D721Med (cell line): ENCODE results near the gene SYNJ2.

Source experiments
- DNase-seq: peaks from one replicate; pipeline ENCODE4 v3.0.0; 2011; ENCODE audit warnings: low spot score; ENCODE audit not compliant: insufficient read length
- FAIRE-seq: peaks from 2 replicates; lab custom pipeline; 2011; peaks lifted over from hg19 to GRCh38; lab: Jason Lieb, UNC
- TF ChIP-seq, protein P1 (sequence below): IDR thresholded peaks from 2 replicates; pipeline ENCODE4 v1.5.1; 2012; ENCODE audit warnings: mild to moderate bottlenecking, control low read depth; ENCODE audit not compliant: insufficient read depth; ENCODE audit errors: missing control alignments

SYNJ2 gene

DNA sequence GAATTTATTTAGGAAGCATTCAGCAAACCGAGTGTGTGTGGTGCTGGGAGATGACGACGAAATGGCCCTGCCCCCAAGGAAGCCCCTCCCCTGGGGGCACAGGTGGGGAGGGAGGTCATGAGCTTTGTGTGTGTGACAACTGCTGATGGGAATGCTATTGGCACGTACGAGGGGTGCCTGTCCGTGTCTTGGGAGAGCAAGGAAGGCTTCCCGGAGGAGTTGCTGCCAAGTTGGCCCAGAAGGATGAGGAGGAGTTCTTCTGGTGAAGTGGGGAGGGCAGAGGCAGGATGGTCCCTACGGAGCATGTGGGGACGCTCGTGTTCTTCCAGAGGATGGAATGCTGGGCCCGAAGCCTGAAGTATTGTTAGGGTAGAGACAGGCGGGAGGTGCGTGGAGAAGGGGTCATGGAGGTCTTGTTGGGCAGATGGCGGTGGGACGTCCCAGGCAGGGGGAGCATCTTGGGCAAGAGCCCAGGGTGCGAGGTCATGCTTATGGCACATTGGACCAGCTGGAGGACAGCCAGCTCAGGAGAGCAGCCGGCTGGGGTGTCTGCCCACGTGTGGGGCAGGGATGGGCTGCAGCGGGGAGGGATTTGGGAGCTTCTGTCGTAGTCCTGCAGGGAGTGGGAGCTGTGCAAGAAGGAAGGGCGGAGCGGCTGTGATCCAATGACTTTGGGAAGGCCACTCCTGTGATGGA lies 46.1 kb downstream of the SYNJ2 start:
- FAIRE-seq: no peak
- DNase-seq: no peak
- TF ChIP-seq, protein P1, sequence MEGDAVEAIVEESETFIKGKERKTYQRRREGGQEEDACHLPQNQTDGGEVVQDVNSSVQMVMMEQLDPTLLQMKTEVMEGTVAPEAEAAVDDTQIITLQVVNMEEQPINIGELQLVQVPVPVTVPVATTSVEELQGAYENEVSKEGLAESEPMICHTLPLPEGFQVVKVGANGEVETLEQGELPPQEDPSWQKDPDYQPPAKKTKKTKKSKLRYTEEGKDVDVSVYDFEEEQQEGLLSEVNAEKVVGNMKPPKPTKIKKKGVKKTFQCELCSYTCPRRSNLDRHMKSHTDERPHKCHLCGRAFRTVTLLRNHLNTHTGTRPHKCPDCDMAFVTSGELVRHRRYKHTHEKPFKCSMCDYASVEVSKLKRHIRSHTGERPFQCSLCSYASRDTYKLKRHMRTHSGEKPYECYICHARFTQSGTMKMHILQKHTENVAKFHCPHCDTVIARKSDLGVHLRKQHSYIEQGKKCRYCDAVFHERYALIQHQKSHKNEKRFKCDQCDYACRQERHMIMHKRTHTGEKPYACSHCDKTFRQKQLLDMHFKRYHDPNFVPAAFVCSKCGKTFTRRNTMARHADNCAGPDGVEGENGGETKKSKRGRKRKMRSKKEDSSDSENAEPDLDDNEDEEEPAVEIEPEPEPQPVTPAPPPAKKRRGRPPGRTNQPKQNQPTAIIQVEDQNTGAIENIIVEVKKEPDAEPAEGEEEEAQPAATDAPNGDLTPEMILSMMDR: no peak

DNA sequence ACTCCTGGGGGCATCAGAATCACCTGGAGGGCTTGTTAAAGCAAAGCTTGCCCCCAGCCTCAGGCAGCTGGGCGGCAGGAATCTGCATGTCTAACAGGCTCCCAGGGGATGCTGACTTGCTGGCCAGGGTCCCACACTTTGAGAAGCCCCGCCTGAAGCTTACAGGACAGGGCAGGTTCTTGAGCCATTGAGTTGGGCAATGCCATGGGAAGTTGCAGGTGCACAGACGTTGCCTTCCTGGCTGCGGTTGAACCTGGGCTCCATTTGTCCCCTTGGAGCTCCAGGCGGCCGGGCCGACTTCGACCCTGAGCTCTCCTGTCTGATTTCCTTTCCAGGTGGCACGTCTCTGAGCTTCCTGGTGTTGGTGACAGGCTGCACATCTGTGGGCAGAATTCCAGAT lies 46.8 kb downstream of the SYNJ2 start:
- DNase-seq (no peak), FAIRE-seq (no peak)
- TF ChIP-seq, protein P1: no peak

DNA sequence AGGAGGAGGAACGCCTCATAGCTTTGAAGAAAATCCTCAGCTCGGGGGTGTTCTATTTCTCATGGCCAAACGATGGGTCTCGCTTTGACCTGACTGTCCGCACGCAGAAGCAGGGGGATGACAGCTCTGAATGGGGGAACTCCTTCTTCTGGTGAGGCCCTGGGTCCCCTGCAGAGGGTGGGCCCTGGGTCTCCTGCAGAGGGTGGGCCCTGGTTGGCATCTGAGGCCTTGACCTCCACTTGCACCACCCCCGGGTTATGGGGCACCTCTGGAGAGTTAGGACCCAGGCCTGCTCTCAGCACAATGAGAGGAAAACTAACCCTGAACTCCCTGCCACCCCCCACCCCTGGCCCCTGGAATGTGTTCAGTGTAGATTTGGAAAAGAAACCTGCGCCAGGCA lies 47.2 kb downstream of the SYNJ2 start:
- no peak for FAIRE-seq
- no peak for DNase-seq
- TF ChIP-seq, protein P1: no peak

DNA sequence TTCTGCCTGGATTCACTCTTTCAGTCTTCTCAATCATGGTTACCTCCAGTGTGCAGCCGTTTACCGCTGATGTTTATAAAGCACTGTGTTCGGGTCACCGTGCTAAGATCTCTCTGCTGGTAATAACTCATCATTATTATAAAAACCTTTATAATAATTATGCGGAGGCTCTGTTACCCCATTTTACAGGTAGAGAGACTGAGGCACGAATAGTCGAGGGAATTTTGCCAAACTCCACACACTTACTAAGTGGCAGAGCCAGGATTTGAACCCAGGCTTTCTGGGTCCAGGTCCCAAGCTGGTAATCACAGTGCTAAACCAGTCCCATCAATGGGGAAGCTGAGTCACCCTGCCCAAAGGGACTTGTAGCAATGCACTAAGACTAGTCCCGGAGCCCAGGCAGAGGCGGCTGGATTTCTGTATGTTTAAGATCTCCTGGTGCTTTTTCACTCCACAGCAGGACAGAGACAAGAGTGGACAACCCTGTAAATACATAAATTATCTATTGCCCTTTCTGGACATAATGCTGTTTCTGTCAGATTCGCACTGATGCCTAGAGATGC lies 48.1 kb downstream of the SYNJ2 start:
- TF ChIP-seq, protein P1: no peak
- DNase-seq (no peak), FAIRE-seq (no peak)

DNA sequence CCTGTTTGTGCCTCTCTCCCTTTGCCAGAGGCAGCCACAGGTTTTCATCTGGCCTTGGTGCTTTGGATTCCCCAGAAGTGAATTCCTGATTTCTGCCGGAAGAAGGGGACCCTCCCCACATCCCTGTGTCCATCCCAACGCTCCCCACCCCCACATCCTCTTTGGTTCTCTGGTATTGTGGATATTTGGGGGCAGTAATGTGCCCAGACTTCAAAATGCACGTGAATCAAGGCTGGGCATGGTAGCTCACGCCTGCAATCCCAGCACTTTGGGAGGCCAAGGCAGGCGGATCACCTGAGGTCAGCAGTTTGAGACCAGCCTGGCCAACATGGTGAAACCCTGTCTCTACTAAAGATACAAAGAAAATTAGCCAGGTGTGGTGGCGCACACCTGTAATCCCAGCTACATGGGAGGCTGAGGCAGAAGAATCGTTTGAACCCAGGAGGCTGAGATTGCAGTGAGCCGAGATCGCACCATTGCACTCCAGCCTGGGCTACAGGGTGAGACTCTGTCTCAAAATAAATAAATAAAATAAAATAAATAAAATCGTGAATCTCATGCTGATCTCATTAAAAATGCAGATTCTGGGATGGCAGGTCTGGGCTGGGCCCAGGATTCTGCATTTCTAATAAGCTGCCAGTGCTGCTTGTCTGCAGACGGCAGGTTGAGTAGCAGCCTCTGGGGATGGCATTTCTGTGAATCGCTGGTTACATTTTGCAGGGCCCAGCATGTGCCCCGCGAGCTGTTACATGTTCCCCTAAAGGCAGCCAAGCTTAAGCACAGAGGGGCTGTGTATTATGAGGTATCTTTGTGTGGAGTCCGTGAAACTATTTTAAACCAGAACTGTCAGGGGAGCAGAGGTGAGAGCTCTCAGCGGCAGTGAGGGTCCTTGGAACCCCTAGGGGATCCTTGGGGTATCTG lies 49.0 kb downstream of the SYNJ2 start:
- no peak for FAIRE-seq

DNA sequence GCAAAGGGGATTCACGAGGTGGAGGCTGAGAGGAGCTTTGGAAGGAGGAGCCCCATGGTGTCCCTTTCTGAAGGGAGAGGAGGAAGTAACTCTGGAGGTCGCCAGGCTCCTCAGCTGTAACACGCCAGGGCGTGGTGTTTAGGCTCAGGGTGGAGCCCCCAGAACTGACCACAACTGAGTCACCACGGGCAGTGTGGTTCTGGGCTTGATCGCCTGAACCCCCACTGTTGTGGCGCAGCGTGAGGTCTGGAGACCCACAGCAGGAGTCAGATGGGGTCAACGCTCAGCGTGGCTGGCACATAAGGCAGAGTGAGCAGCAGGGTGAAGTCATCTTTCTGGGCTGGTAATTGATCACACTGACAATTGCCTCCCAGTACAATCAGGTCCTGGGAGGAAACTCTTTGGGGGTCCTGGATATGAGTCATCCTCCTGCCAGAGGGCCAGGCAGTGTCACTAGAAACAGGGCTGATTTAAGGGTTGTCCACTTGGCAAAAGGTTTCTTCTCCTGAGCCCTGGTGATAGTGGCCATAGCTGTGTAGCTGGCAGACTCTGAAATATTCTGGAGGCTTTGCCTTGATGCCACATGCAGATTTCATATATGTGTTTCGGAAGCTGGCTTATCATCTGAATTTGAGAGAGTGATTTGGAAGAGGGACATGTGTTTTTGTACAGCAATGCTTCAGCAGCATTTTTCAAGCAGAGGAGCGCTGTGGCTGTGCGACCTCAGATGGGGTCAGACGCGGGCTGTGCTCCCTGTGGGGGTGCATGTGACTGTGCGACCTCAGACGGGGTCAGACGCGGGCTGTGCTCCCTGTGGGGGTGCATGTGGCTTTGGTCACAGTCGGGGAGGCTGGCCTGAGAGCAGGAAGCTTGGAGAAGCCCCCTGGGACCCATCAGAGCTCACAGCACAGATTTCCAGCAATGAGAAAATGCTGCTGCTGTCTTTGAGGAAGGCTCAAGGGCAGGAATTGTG lies 50.0 kb downstream of the SYNJ2 start:
- DNase-seq: no peak

More for the DNA sequence above, 49.0 kb downstream of the SYNJ2 start:
- TF ChIP-seq, protein P1: no peak
- no peak for DNase-seq

More for the DNA sequence above, 50.0 kb downstream of the SYNJ2 start:
- TF ChIP-seq, protein P1: no peak
- no peak for FAIRE-seq
